Stimulated activated naive CD8-positive, alpha-beta T cell treated with anti-CD3 and anti-CD28 coated beads, Interleukin-15, amount 100 ng/mL, for 72 hours (primary cell): ENCODE results near the gene GCC1.

Experiments used
- ATAC-seq: fragments of 150-1000 bp; cut with Tn5 transposase; 2 replicates; pipeline ENCODE4 v1.10.0; 2021; ENCODE audit warnings: mild to moderate bottlenecking, moderate library complexity
- DNase-seq, 2 donors: peaks; one replicate each; pipeline ENCODE4 v3.0.0; 2021 to 2022
- H3K27ac Mint-ChIP-seq, 2 donors: one replicate each; pipeline ENCODE4 v1.8.0; 2022; ENCODE audit warnings: mild to moderate bottlenecking in 2 of 2, mixed read lengths in 2 of 2, moderate library complexity in 2 of 2
- H3K27me3 Mint-ChIP-seq: one replicate; pipeline ENCODE4 v1.8.0; 2022; ENCODE audit warnings: mixed read lengths
- H3K4me1 Mint-ChIP-seq: one replicate; pipeline ENCODE4 v1.8.0; 2022; ENCODE audit warnings: mild to moderate bottlenecking, mixed read lengths
- H3K4me3 Mint-ChIP-seq, 2 donors: one replicate each; pipeline ENCODE4 v1.8.0; 2022; ENCODE audit warnings: mild to moderate bottlenecking in 2 of 2, mixed read lengths in 2 of 2, moderate library complexity in 1 of 2
- H3K9me3 Mint-ChIP-seq, 2 donors: one replicate each; pipeline ENCODE4 v1.8.0; 2022; ENCODE audit warnings: mixed read lengths in 2 of 2

GCC1 gene

DNA sequence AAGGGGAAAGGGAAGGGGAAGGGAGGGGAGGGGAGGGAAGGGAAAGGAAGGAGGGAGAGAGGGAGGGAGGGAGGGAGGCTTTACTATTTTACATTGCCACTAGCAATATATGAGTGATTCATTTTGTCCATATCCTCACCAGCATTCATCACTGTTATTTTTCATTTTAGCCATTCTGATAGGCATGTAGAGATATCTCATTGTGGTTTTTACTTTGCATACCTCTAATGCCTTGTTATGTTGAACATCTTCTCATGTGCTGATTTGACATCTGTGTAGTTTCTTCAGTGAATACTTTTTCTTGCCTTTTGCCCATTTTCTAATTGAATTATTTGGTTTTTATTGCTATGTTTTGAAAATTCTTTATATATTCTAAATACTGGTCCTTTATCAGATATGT is 52.7 kb downstream of the GCC1 start:
- Mint-ChIP-seq H3K27ac (no peak overlapping the region), H3K9me3 (peaks cover 0 to 14% of the 10 kb centered on the region in 2 donors)
- ATAC-seq, result no peak

DNA sequence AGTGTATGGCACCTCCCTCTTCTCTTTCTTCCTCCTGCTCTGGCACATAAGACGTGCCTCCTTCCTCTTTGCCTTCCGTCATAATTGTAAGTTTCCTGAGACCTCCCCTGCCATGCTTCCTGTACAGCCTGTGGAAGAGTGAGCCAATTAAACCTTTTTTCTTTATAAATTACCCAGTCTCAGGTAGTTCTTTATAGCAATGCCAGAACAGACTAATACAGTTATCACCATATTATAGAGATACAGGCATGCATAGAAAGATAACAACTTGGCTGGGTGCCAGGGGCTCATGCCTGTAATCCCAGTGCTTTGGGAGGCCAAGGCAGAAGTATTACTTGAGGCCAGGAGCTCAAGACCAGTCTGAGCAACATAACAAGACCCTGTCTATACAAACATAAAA is 53.2 kb downstream of the GCC1 start:
- DNase-seq, result no peak
- no peak for ATAC-seq
- Mint-ChIP-seq H3K27me3 (peaks cover 57% of the 10 kb centered on the region), H3K27ac (no peak overlapping the region), H3K4me1 (peaks cover 6% of the 10 kb centered on the region), H3K9me3 (peaks cover 0 to 14% of the 10 kb centered on the region in 2 donors), H3K4me3 (no peak overlapping the region)

More for the DNA sequence above, 52.7 kb downstream of the GCC1 start:
- H3K4me1 Mint-ChIP-seq, result peaks cover 6% of the 10 kb centered on the region
- peaks cover 57% of the 10 kb centered on the region for H3K27me3 Mint-ChIP-seq
- no peak for DNase-seq
- H3K4me3 Mint-ChIP-seq, result no peak overlapping the region
